ENCODE results near the gene MAN1B1.

GRCh38 chr9:137152844-137153405 is 66.1 kb downstream of the MAN1B1 start:
- no peak for TF ChIP-seq CTCF (conservative IDR thresholded peaks at IDR 0.05 in 1 of 2, IDR thresholded peaks at IDR 0.05 in 1 of 2; ENCODE audit: low read depth in 1 of 2, low read length in 2 of 2)
- no peak for TF ChIP-seq EZH2 (IDR thresholded peaks at IDR 0.05; ENCODE audit: low read length, missing control alignments)

All from fibroblast of lung (primary cell).